Lung (tissue), 12 donors: Measurements from ENCODE around the gene RPS29. TPM values are rescaled to one million over a fixed set of nuclear protein-coding genes. Genes with fewer than 3 reads are reported as not detected.

Experiments
- ATAC-seq: fragments of 200-7000 bp; cut with Tn5 transposase; one replicate; pipeline ENCODE4 v1.9.1; 2020; ENCODE audit warnings: moderate number of reproducible peaks; ENCODE audit not compliant: insufficient read depth, low FRiP score
- DNase-seq, 3 donors: peaks; one replicate each; pipeline ENCODE4 v3.0.0-alpha.2; 2013 to 2017
- H3K27ac ChIP-seq, 2 donors: one replicate each; pipeline ENCODE4 v1.5.1; 2013; ENCODE audit warnings: mild to moderate bottlenecking in 2 of 2, moderate library complexity in 2 of 2, control low read depth in 1 of 2, inconsistent platforms in 1 of 2, low read depth in 1 of 2, low read length in 1 of 2
- H3K27me3 ChIP-seq, 3 donors: one replicate each; pipeline ENCODE4 v1.5.1; 2013; ENCODE audit warnings: low read length in 2 of 3; ENCODE audit not compliant: control insufficient read depth in 3 of 3, insufficient read depth in 3 of 3
- H3K36me3 ChIP-seq, 4 donors: one replicate each; pipeline ENCODE4 v1.5.1; 2013; ENCODE audit warnings: low read length in 4 of 4, mild to moderate bottlenecking in 1 of 4, moderate library complexity in 1 of 4; ENCODE audit not compliant: control insufficient read depth in 4 of 4, insufficient read depth in 4 of 4
- H3K4me1 ChIP-seq, 5 donors: one replicate each; pipeline ENCODE4 v1.5.1; 2013; ENCODE audit warnings: low read length in 5 of 5, mild to moderate bottlenecking in 2 of 5, moderate library complexity in 1 of 5; ENCODE audit not compliant: control insufficient read depth in 5 of 5, insufficient read depth in 5 of 5
- H3K4me3 ChIP-seq: one replicate; pipeline ENCODE4 v1.5.1; 2013; ENCODE audit warnings: mild to moderate bottlenecking, control low read depth, moderate library complexity
- H3K9ac ChIP-seq, 2 donors: one replicate each; pipeline ENCODE4 v1.5.1; 2013; ENCODE audit warnings: low read length in 2 of 2, control low read depth in 1 of 2; ENCODE audit not compliant: insufficient read depth in 1 of 2
- H3K9me3 ChIP-seq, 4 donors: one replicate each; pipeline ENCODE4 v1.5.1; 2013; ENCODE audit warnings: low read length in 3 of 4, mild to moderate bottlenecking in 1 of 4, moderate library complexity in 1 of 4; ENCODE audit not compliant: control insufficient read depth in 4 of 4, insufficient read depth in 3 of 4
- CTCF ChIP-seq: IDR thresholded peaks from 2 replicates; pipeline ENCODE4 v1.5.1; 2012; ENCODE audit warnings: mild to moderate bottlenecking; ENCODE audit errors: control extremely low read depth, extremely low read depth
- WGBS, 2 donors: extraction: QIAGEN DNeasy Blood & Tissue Kit; methylation state at CpG; one replicate each; pipeline ENCODE4 v1.1.7; 2013; 5-methylcytosine and 5-hydroxymethylcytosine counted together
- polyA plus RNA-seq, 2 donors: library from polyadenylated mRNA; stranded (reverse); fragments of 200-250 nt; gene quantifications; one replicate each; pipeline ENCODE4 v1.2.1, GENCODE V29; 2013
- total RNA-seq, 2 donors: library from RNA; depleted of rRNA in 1 of 2; stranded (reverse); fragments of >200 nt in 1 of 2; gene quantifications; one replicate each; pipeline ENCODE4 v1.2.1, GENCODE V29; 2014 to 2021
- donor health status: control.
- donor health status: control.
- donor health status: Bipolar disorder and iron deficiency.
- donor health status: healthy.
- donor health status: DM: yes; HTN: yes; CAD: no.

The RPS29 gene
- total and polyA plus RNA-seq, 4 donors: 413 to 3,240 (median 1,755) TPM

DNA sequence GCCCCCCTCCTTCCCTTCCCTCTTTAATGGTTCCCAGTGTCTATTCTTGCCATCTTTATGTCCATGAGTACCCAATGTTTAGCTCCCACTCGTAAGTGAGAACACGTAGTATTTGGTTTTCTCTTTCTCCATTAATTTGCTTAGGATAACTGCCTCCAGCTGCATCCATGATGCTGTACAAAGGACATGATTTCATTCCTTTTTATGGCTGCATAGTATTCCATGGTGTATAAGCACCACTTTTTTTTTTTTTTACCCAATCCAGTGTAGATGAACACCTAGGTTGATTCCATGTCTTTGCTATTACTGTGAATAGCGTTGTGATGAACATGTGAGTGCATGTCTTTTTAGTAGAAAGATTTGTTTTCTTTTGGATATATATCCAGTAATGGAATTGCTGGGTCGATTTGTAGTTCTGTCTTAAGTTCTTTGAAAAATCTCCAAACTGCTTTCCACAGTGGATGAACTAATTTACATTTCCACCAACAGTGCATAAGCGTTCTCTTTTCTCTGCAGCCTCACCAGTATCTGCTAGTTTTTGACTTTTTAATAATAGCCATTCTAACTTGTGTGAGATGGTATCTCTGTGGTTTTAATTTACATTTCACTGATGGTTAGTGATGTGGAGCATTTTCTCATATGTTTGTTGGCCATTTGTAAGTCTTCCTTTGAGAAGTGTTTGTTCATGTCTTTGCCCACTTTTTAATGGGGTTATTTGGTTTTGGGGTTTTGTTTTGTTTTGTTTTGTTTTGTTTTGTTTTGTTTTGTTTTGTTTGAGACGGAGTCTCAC, 26.0 kb downstream of the RPS29 start:
- Histone ChIP-seq H3K4me3 (no peak overlapping the region), H3K27me3 (no peaks in the 10 kb centered on the region), H3K4me1 (no peaks in the 10 kb centered on the region), H3K9me3 (no peaks in the 10 kb centered on the region), H3K36me3 (no peaks in the 10 kb centered on the region), H3K27ac (no peak overlapping the region), H3K9ac (no peak overlapping the region)
- TF ChIP-seq CTCF: no peak
- DNase-seq (no peak), ATAC-seq (no peak)
- whole genome bisulfite sequencing, 2 donors: 85 to 97% methylated on average over 6 of the region's 6 CpGs

DNA sequence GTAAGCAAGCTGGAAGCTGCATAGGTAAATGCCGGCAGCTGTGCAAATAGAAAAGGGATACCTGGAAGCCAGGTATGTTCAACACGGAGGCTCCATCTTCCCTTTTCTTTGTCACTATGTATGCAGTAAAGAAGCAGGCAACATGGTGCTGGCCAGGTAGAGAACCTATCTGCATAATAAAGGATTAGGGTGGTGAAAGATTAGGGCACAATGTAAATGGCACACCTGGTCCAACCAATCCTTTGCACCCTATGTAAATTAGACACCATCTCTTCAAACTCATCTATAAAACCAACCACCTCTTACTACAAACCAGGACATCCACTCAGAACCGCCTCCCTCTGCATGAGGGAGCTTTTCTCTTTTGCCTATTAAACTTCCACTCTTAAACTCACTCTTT, 32.3 kb downstream of the RPS29 start:
- Histone ChIP-seq H3K27me3 (no peaks in the 10 kb centered on the region), H3K4me1 (no peaks in the 10 kb centered on the region), H3K36me3 (no peaks in the 10 kb centered on the region), H3K4me3 (no peak overlapping the region), H3K27ac (no peak overlapping the region), H3K9me3 (no peaks in the 10 kb centered on the region), H3K9ac (no peak overlapping the region)
- ATAC-seq: no peak
- no peak for DNase-seq
- whole genome bisulfite sequencing, 2 donors: 63 to 64% methylated on average over 3 of the region's 3 CpGs
- TF ChIP-seq CTCF: no peak

DNA sequence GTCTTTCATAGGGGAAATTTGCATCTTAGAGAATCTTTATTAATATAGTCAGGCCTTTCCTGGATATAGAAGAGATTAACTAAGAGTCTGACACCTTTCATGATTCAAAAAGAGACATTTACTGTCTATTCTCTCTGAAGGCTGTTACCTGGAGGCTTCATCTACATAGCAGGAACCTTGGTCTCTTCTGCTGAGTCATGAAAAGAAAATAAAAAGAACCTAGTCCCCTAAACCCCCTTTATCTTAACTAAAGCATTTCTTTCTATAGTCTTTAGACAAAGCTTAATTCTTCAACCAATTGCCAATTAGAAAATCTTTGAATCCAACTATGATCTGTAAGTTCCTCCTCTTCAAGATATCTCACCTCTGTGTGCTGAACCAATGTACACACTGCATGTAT, 33.1 kb downstream of the RPS29 start:
- no peak overlapping the region for H3K9ac ChIP-seq
- DNase-seq: no peak
- TF ChIP-seq CTCF: no peak
- no peaks in the 10 kb centered on the region for H3K4me1 ChIP-seq
- no peaks in the 10 kb centered on the region for H3K9me3 ChIP-seq
- no peaks in the 10 kb centered on the region for H3K36me3 ChIP-seq
- H3K4me3 ChIP-seq: no peak overlapping the region
- H3K27me3 ChIP-seq: no peaks in the 10 kb centered on the region
- no peak overlapping the region for H3K27ac ChIP-seq
- no peak for ATAC-seq

- DNase-seq: no peak
- WGBS, 2 donors: 89 to 92% methylated on average over 2 of the region's 2 CpGs
These were observed 34.6 kb downstream of the RPS29 start for GRCh38 chr14:49551569-49551968.

More at GRCh38 chr14:49551569-49551968, 34.6 kb downstream of the RPS29 start:
- Histone ChIP-seq H3K9me3 (no peaks in the 10 kb centered on the region), H3K4me1 (no peaks in the 10 kb centered on the region), H3K4me3 (no peak overlapping the region), H3K9ac (no peak overlapping the region), H3K27ac (no peak overlapping the region), H3K27me3 (no peaks in the 10 kb centered on the region), H3K36me3 (no peaks in the 10 kb centered on the region)
- no peak for TF ChIP-seq CTCF
- ATAC-seq: no peak
